ENCODE data around the gene TBC1D24.
A peak's percentile ranks its signal among the peaks of the same experiment; 100 is the strongest.
"Not testable (repeated sequence)": the region's sequence is repeated elsewhere in the genome, so short reads cannot be mapped to it uniquely, and the experiment has no call there.

The TBC1D24 gene

DNA sequence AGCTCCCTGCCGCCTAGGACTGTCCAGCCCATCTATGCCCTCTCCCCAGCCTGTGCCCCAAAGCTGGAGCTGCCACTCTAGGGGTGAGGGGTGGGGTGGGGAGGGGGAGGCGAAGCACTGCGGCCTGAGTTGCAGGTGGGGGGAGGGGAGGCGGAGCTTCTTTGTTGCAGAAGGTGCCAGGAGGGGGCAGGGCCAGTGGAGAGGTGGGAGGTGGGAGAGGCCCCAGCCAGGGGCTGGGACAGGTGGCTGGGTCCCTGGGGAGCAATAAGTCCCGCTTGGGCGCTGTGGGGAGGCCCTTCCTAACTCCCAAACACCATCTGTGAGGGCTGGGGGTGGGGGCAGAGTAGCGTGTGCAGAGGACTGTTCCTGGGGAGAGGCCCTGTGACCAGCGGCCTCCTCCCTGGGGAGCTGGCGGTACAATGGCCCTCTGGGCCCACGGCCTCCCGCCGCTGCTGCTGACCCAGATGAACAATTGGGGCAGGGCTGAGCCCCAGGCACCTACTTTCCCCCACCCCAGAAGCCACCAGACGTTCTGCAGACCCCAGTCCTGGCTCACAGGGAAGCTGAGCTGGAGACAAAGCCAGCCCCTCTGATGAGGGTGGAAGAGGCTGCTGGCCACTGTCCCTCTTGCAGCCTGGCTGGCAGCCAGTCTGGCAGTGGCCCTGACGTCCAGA is 6.1 kb upstream of the TBC1D24 start:
- DNase-seq (ENCODE audit: low read depth), result no peak

DNA sequence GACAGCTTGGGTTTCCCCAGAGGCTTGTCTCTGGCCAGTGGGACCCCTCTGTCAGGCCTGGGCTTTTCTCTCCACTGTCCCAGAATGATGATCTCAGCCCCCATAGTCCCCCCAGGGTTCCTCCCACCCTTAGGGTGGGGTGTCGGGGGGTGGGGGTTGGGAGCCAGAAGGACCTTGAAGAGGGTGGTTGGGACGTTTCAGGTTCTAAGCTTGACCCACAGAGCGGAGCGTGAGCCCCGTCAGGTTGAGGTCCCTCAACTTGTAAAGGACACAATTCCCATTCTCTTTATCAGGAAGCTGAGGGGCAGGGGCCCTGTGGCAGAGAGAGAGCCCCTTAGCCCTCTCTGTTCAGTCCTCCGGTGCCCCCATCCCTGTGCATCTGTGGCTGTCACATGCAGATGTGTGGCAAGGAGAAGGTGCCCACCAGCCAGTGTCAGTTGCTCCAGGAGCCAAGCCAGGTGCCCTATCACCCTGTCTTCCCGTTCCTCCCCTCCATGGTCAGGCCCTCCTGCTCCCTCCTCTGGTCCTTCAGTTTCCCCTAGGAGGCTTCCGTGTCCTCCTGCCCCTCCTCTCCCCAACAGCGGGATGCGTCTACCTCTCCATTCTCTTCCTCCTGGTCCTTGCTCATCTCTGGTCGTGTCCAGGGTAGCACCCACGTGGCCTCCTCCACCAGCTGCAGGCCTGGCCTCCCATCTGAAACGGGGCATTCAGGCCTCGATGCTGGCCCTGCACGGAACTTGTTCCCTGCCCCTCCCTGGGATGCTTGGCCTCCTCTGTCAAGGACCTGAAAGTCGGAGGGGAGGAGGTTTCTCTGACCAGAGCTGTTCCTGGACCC is 5.3 kb upstream of the TBC1D24 start:
- no peak for DNase-seq (ENCODE audit: low read depth)

DNA sequence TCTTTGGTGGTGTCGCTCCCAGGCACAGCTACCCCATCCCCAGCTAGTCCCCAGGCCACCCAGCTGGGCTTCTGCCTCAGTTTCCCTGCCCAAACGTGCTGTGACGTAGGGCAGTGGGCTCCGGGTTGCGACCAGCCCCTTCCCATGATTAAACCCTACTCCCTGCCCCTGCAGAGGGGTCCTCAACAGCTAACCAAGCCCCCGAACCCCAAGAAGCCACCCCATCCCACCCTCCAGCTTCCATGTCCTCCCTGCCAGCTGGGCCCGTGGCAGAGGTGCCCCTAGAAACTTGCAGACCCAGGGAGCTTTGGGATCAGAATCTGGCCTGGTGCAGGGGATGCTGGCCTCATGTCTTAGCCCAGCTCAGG is 4.7 kb upstream of the TBC1D24 start:
- DNase-seq (ENCODE audit: low read depth), result no peak

DNA sequence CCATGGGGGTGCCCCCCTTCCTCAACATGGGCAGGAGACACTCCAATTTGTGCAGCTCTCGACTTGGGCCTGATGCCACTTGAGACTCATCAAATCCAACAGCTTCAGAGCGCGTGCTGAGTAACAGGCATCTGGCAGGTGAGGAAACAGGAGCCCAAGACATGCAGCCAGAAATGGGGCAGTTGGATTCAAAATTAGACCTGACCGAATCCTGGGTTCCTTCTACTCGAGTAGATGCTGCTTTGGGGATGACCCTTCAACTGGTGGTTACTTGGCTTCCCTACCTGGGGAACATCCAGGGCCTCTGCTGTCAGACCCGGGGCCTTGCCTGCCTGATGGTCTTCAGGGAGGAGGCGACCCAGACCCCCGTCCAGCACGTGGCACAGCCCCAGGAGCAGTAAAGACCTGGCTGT is 4.3 kb upstream of the TBC1D24 start:
- no peak for DNase-seq (ENCODE audit: low read depth)

DNA sequence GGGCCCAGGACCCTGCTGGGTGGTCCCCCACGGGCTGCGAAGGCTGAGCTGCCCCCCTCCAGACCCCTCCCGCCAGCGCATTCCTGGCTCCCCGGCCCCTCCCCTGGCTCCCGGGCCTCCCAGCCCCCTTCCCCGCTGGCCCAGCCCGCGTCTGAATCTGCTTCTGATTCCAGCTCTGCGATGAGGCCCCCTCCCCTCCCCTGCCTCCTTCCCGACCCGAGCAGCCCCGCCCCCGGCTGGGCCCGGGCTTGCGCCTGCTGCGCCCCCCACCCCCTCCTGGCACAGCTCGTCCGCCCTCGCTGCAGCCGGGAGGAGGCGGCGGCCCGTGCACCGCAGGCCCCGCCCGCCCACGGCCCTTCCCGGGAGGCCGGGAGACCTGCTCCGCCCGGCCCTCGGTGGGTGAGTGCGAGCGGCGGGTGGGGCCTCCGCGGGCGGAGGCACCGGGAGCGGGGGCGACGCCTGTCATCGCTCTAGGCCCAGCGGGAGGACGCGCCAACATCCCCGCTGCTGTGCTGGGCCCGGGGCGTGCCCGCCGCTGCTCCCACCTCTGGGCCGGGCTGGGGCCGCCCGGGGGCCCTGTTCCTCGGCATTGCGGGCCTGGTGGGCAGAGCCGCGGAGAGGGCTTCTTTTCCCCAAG is 3.8 kb upstream of the TBC1D24 start, which contains the start of gene NTN3:
Gene NTN3 (plus strand): TSS at position 282 of the 637 bp plus-strand sequence. CDS start 405 bp downstream, outside the sequence.
- no peak for DNase-seq (ENCODE audit: low read depth)

DNA sequence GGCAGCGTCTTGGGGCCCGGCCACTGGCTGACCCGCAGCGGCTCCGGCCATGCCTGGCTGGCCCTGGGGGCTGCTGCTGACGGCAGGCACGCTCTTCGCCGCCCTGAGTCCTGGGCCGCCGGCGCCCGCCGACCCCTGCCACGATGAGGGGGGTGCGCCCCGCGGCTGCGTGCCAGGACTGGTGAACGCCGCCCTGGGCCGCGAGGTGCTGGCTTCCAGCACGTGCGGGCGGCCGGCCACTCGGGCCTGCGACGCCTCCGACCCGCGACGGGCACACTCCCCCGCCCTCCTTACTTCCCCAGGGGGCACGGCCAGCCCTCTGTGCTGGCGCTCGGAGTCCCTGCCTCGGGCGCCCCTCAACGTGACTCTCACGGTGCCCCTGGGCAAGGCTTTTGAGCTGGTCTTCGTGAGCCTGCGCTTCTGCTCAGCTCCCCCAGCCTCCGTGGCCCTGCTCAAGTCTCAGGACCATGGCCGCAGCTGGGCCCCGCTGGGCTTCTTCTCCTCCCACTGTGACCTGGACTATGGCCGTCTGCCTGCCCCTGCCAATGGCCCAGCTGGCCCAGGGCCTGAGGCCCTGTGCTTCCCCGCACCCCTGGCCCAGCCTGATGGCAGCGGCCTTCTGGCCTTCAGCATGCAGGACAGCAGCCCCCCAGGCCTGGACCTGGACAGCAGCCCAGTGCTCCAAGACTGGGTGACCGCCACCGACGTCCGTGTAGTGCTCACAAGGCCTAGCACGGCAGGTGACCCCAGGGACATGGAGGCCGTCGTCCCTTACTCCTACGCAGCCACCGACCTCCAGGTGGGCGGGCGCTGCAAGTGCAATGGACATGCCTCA is 3.1 kb upstream of the TBC1D24 start:
- DNase-seq (ENCODE audit: low read depth), result no peak

DNA sequence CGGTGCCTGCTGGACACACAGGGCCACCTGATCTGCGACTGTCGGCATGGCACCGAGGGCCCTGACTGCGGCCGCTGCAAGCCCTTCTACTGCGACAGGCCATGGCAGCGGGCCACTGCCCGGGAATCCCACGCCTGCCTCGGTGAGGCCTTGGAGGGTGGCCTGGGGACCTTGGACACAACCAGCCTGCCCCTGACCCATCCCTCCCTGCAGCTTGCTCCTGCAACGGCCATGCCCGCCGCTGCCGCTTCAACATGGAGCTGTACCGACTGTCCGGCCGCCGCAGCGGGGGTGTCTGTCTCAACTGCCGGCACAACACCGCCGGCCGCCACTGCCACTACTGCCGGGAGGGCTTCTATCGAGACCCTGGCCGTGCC is 2.5 kb upstream of the TBC1D24 start:
- no peak for DNase-seq (ENCODE audit: low read depth)

DNA sequence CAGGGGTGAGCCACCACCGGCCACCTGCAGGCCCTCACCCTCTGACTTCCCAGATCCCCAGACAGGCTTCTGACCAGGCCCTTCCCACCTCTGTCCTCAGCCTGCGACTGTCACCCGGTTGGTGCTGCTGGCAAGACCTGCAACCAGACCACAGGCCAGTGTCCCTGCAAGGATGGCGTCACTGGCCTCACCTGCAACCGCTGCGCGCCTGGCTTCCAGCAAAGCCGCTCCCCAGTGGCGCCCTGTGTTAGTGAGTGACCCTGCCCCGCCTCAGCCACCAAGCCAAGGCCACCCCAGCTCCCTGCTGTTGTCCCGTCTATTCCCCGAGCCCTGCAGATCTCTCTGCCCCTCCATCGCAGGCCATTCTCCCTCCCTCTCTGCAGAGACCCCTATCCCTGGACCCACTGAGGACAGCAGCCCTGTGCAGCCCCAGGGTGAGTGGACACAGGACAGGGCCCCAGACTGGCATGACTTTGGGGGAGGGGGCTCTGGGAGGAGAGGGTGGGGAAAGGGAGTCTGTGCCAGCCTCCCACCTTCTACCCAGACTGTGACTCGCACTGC is 2.0 kb upstream of the TBC1D24 start:
- no peak for DNase-seq (ENCODE audit: low read depth)

DNA sequence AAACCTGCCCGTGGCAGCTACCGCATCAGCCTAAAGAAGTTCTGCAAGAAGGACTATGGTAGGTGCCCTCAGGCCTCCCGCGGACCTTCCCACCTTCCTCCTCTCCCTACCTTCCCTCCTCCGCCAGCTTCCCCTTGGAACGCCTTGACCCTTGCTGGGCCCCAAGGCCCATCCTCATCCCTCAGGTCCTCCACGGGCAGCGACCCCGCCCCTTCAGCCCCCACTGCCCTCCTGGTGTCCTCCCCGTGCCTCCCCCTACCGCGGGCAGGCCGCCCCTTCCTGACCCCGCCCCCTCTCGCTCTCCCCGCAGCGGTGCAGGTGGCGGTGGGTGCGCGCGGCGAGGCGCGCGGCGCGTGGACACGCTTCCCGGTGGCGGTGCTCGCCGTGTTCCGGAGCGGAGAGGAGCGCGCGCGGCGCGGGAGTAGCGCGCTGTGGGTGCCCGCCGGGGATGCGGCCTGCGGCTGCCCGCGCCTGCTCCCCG is 1.4 kb upstream of the TBC1D24 start:
- DNase-seq (ENCODE audit: low read depth), result no peak

DNA sequence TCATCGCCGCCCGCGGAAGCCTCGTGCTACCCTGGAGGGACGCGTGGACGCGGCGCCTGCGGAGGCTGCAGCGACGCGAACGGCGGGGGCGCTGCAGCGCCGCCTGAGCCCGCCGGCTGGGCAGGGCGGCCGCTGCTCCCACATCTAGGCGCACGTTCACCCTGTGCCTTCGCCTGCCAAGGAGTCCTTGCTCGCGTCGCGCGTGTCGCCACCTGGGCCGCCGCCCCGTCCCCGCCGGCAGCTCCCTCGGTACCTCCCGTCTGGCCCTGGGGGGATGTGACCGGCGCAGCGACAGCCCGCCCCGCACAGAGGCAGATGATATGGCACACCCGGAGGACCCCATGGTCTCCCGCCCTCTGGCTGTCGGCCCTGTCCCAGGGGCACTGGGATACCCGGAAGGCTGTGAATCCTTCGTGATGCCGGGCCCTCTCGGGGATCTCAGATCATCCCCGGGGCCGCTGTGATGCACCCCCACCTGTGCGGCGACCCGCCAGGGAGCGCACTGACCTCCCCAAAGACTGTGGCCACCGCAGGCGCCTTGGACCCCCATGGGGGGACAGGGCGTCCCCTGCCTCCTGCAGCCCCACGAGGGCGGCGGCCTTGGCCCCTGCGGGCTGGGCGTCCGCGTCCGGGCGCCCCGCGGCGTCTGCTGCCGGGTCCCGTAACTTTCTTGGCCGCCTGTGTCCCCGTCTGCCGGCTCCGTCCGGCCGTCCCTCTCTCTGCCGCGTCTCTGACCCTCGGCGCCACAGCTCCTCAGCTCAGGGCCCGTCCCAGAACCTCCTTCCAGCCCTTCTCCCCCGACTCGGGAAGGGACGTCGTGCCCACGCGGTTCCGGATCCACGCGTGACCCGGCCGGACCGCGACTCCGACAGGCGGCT is 689 bp upstream of the TBC1D24 start:
- peak; percentile 46 for DNase-seq (ENCODE audit: low read depth)

DNA sequence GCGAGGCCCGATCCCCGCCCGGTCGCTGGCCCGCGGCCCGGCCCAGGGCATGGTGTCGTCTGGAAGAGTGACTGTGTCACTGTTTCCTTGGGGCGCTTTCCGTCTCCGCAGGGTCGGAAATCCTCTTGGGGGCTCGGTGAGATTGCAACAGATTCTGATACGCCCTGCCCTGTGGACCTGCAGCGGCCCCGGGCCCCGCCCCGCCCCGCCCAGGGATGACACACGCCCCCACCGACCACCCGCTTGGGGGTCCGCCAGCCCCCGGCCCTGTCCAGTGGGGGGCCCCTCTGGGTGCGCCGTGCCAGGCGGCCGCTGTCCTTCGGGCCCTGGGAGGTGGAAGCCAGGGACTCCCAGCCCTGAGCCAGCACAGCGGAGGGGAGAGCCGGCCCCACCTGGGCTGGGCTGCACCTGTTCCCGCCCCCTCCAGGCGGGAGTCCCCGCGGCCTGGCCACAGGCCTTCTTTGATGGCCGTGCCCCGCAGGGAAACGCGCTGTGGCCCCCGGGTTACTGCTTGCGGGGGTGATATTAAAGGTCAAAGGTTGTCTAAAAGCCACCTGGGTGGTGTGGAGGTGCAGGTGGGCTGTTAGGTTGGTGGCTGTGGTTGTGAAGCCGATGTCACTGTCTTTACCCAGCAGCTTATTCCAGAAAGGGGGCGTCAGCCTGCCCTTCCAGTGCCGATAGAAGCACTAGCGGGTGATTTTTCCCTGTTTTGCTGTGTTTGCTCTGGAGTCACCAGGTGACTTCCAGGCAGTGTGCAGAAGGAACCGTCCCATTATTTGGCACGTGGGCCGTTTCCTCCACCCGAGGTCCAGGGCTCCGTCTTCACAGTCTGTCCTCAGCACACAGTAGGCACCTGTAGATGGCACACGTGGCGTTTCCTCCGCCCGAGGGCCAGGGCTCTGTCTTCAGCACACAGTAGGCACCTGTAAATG is 752 bp downstream of the TBC1D24 start:
- no peak for DNase-seq (ENCODE audit: low read depth)

DNA sequence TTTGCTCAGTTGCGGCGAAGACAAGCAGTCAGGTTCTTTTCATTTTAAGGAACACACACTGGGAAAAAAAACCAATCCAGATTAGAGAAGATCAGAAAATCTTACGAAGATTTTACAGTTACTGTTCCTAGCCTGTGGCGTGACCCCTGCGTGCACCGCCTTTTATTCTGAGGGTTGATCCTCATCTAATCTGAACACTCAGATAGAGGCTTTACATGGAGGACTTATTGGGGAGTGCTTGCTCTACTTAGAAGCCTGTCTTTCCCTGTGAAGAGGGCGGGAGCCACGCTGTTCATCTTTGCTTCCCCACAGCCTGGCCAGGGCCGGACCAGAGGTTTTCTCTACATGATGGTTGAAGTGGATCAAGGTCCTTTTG is 1.4 kb downstream of the TBC1D24 start:
- DNase-seq (ENCODE audit: low read depth), result no peak

DNA sequence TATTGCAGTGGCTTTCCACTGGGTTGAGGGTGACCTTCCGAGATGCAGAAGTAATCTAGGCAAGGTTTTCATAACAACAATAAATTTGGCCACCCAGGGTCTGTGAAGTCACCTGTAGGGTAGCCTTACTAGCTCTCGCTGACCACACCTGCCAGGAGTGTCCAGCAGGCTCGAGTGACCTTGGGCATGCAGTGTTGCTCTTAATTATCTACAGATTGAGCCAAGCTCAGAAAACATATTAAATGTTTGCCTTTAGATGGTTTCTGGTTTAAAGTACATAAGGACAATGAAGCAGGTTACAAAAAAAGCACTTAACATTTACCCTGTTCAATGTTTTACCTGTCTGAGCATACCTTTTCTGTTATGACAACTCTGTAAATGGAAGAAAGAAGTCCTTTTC is 1.8 kb downstream of the TBC1D24 start:
- DNase-seq (ENCODE audit: low read depth), result no peak

DNA sequence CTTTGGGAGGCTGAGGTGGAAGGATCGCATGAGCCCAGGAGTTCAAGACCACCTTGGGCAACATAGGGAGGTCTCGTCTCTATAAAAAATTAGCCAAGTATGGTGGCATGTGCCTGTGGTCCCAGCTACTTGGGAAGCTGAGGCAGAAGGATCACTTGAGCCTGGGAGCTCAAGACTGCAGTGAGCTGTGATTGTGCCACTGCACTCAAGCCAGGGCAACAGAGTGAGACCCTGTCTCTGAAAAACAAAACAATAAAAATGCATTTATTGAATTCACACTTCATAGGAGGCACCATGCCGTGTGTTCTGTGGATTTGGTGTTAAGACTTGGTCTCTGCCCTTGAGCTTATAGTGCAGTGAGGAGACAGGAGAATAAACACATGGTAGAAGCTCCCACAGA is 2.4 kb downstream of the TBC1D24 start:
- no peak for DNase-seq (ENCODE audit: low read depth)

DNA sequence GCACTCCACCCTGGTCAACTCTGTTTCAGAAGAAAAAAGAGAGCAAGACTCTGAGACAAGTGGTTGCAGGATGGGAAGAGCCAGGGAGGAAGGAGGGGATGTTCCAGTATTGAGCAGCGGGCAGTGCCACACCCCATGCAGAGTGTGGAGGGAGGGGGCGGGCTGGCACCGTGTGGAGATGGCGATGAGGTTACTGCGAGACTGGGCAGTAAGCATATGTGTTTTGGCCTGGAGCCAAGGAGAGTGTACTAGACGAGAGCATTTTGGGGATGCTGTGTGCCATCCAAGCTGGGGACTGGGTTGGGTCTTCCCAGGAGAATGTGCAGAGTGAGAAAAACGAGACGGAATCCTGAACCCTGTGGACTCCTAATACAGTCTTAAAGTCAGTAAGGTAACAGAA is 3.4 kb downstream of the TBC1D24 start:
- no peak for DNase-seq (ENCODE audit: low read depth)

DNA sequence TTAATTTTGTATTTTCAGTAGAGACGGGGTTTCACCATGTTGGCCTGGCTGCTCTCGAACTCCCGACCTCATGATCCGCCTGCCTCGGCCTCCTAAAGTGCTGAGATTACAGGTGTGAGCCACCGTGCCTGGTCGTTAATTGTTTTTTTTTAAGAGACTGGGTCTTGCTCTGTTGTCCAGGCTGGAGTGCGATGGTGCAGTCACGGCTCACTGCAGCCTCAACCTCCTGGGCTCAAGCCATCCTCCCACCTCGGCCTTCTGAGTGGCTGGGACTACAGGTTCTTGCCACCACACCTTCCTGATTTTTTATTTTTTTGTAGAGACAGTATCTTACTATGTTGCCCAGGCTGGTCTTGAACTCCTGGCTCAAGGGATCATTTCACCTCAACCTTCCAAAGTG is 5.1 kb downstream of the TBC1D24 start:
- not testable (repeated sequence) for DNase-seq (ENCODE audit: low read depth)

DNA sequence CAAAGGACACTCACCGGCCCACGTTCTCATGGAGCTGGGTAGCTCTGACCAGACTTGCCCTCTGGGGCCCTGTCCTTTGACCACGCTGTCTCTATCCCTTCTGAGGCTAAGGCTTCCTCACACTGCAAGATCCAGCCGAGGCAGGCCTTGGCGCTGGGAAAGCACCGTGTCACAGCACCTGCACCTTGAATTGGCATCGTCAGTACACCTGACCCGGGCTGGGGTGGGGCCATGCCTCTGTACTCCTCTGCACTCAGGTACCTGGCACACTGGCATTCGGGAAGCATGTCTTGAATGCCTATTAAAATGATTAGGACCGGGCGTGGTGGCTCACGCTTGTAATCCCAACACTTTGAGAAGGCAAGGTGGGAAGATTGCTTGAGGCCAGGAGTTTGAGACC is 6.0 kb downstream of the TBC1D24 start:
- no peak for DNase-seq (ENCODE audit: low read depth)

DNA sequence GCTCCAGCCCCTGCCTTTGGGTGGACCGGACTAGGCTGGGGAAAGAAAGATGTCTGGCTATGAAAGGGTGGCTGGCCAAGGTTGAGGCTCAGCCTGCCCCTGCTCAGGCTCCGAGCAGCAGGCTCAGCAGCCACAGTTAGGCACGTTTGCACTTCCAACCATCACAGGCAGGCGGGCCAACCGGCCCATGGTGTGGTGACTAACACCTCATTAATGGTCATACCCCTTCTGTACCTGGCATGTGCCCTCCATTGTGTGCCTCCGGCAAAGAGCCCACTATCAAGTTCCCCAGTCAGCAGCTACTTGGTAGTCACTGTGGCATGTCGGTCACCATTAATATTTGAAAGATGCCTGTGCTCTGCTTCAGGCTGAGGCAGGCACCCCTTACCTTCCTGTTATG is 6.7 kb downstream of the TBC1D24 start:
- no peak for DNase-seq (ENCODE audit: low read depth)

DNA sequence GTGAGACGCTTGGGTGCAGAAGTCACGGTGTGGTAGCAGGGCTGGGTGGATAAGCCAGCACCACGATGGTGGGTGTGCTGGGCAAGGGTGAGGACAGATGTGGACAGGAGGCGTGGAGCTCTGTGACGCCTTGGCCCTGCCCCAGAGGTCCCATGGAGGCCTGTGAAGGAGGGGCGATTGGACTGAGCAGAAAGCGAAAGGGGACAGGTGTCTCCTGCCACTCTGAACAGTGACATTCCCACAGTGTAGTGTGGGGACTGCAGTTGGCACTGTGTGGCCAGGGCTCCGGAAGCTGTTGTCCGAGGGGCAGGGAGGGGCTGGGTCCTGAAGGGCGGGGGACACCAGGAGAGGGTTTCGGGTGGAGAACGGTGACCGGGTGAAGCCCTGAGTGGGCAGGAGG is 7.3 kb downstream of the TBC1D24 start:
- no peak for DNase-seq (ENCODE audit: low read depth)
